ENCODE measurements around the gene APEX2. TPM values are rescaled to one million over a fixed set of nuclear protein-coding genes. Genes with fewer than 3 reads are reported as not detected.

The APEX2 gene
- total and polyA plus RNA-seq, 12 donors: 3.7 to 12.5 (median 9.6) TPM

- Histone ChIP-seq H3K4me1 (peaks cover 0 to 5% (median 0%) of the 10 kb centered on the region in 9 donors), H3K9me3 (peaks cover 0 to 4% (median 0%) of the 10 kb centered on the region in 11 donors), H3K27ac (no peak overlapping the region), H3K27me3 (peaks cover 0 to 52% (median 0%) of the 10 kb centered on the region in 7 donors), H3K36me3 (no peaks in the 10 kb centered on the region), H3K4me3 (peak overlapping the region in 5 of 10 donors; percentile 21 to 33 (median 31))
- intact Hi-C loops (cut with DNase I): loop anchor here in 9 of 10 donors (5.0 to 10.0 kb wide), 4 partner anchors 163 to 1740 kb away; no protein-coding TSS in a partner anchor
- peak in 7 of 8 donors; percentile 51 to 79 (median 69) for ATAC-seq
- 19 to 20% methylated on average over 5 of the region's 5 CpGs for WGBS, 2 donors
- TF ChIP-seq CTCF (IDR thresholded peaks at IDR 0.05): peak; percentile 50 to 80 (median 75)
- peak in 1 of 2 donors; percentile 7 for DNase-seq
Observed at GRCh38 chrX:55057675-55058249, 57.6 kb downstream of the APEX2 start.

Other genes with a start within 250 kb of the APEX2 start
- gene ITIH6, start 202.1 kb upstream of the APEX2 start, total RNA-seq: not detected
- gene ITIH6, start 202.1 kb upstream of the APEX2 start, polyA plus RNA-seq: not detected
- 100 to 1,000 TPM in 6 of 10 donors, 10 to 100 TPM in 4; 85.6 to 130 (median 106) TPM for gene MAGED2, start 192.6 kb upstream of the APEX2 start, total RNA-seq
- gene MAGED2, start 192.6 kb upstream of the APEX2 start, polyA plus RNA-seq: 10 to 100 TPM; 55.1 to 87.1 TPM
- gene TRO, start 79.5 kb upstream of the APEX2 start, total RNA-seq: 1 to 10 TPM; 1.4 to 4.1 (median 3.2) TPM
- gene TRO, start 79.5 kb upstream of the APEX2 start, polyA plus RNA-seq: 1 to 10 TPM; 1.9 to 5.3 TPM
- under 1 TPM in 5 of 10 donors, not detected in 5; 0.12 to 0.59 (median 0.24) TPM for gene PFKFB1, start 6.2 kb upstream of the APEX2 start, total RNA-seq
- gene PFKFB1, start 6.2 kb upstream of the APEX2 start, polyA plus RNA-seq: under 1 TPM in 1 of 2 donors, not detected in 1; 0.13 TPM
- gene ALAS2, start 30.6 kb downstream of the APEX2 start, total RNA-seq: 1 to 10 TPM in 8 of 10 donors, under 1 TPM in 2; 0.61 to 3.8 (median 1.5) TPM
- gene ALAS2, start 30.6 kb downstream of the APEX2 start, polyA plus RNA-seq: under 1 TPM in 1 of 2 donors, not detected in 1; 0.04 TPM
- gene PAGE2B, start 74.7 kb downstream of the APEX2 start, total RNA-seq: not detected
- not detected for gene PAGE2B, start 74.7 kb downstream of the APEX2 start, polyA plus RNA-seq
- gene PAGE2, start 88.7 kb downstream of the APEX2 start, total RNA-seq: not detected
- gene PAGE2, start 88.7 kb downstream of the APEX2 start, polyA plus RNA-seq: not detected
- not detected for gene PAGE5, start 220.0 kb downstream of the APEX2 start, total RNA-seq
- gene PAGE5, start 220.0 kb downstream of the APEX2 start, polyA plus RNA-seq: not detected